Fibroblast of skin of left quadriceps (primary cell): ENCODE measurements around the gene BCL11A.

ENCODE experiments used
- DNase-seq, 2 experiments: peaks; one replicate each; pipeline ENCODE4 v3.0.0-alpha.2; 2013; ENCODE audit warnings: low read depth in 2 of 2

The BCL11A gene

GRCh38 chr2:60507211-60507965 is 46.1 kb downstream of the BCL11A start:
- DNase-seq: no peak

GRCh38 chr2:60505880-60506260 is 47.6 kb downstream of the BCL11A start:
- DNase-seq: no peak

GRCh38 chr2:60505240-60505879 is 48.1 kb downstream of the BCL11A start:
- no peak for DNase-seq

- no peak for DNase-seq
Measured at GRCh38 chr2:60504049-60504448, 49.4 kb downstream of the BCL11A start.

- no peak for DNase-seq
Measured at GRCh38 chr2:60502144-60502543, 51.3 kb downstream of the BCL11A start.

- no peak for DNase-seq
Measured at GRCh38 chr2:60500861-60501260, 52.6 kb downstream of the BCL11A start.

- DNase-seq: no peak
Measured at GRCh38 chr2:60499651-60500265, 53.7 kb downstream of the BCL11A start.

- DNase-seq: no peak
Measured at GRCh38 chr2:60498816-60499429, 54.5 kb downstream of the BCL11A start.

- no peak for DNase-seq
Measured at GRCh38 chr2:60498127-60498815, 55.2 kb downstream of the BCL11A start.

- no peak for DNase-seq
Measured at GRCh38 chr2:60497500-60497899, 56.0 kb downstream of the BCL11A start.

GRCh38 chr2:60496956-60497355 is 56.5 kb downstream of the BCL11A start:
- no peak for DNase-seq

- no peak for DNase-seq
Measured at GRCh38 chr2:60496475-60496874, 57.0 kb downstream of the BCL11A start.

- no peak for DNase-seq
Measured at GRCh38 chr2:60495041-60495625, 58.3 kb downstream of the BCL11A start.

- DNase-seq: no peak
Measured at GRCh38 chr2:60493804-60494387, 59.6 kb downstream of the BCL11A start.

GRCh38 chr2:60492548-60492947 is 60.9 kb downstream of the BCL11A start:
- DNase-seq: no peak

- DNase-seq: no peak
Measured at GRCh38 chr2:60490848-60491247, 62.6 kb downstream of the BCL11A start.

- peak in 1 of 2 experiments; percentile 40 for DNase-seq
Measured at GRCh38 chr2:60490441-60490840, 63.0 kb downstream of the BCL11A start.

- DNase-seq: no peak
Measured at GRCh38 chr2:60489289-60489688, 64.2 kb downstream of the BCL11A start.

- no peak for DNase-seq
Measured at GRCh38 chr2:60488291-60488690, 65.2 kb downstream of the BCL11A start.

- DNase-seq: no peak
Measured at GRCh38 chr2:60487174-60487573, 66.3 kb downstream of the BCL11A start.

GRCh38 chr2:60486551-60486950 is 66.9 kb downstream of the BCL11A start:
- DNase-seq: no peak
